HepG2 (cell line): ENCODE results near the gene KIFAP3. TPM values are rescaled to one million over a fixed set of nuclear protein-coding genes. Genes with fewer than 3 reads are reported as not detected.

ENCODE experiments used
- ARID2 ChIP-seq: sonication (generic); formaldehyde crosslinking; IDR thresholded peaks from 2 replicates; pipeline ENCODE4 v1.8.1; 2022; ENCODE audit warnings: mild to moderate bottlenecking, missing genetic modification reagents, borderline replicate concordance
- ATF1 ChIP-seq: IDR thresholded peaks from 2 replicates; pipeline ENCODE4 v1.6.1; 2016; ENCODE audit warnings: mild to moderate bottlenecking, control low read depth
- FOSL1 ChIP-seq: sonication (generic); formaldehyde crosslinking; IDR thresholded peaks from 2 replicates; pipeline ENCODE4 v1.9.0; 2021; ENCODE audit warnings: missing genetic modification reagents, borderline replicate concordance
- HHEX ChIP-seq: IDR thresholded peaks from 2 replicates; pipeline ENCODE4 v1.6.1; 2016; ENCODE audit warnings: control low read depth
- HOXA5 ChIP-seq: sonication (generic); formaldehyde crosslinking; IDR thresholded peaks from 2 replicates; pipeline ENCODE4 v1.4.0; 2020; ENCODE audit warnings: missing genetic modification reagents
- NR3C1 ChIP-seq: sonication (generic); formaldehyde crosslinking; IDR thresholded peaks from 2 replicates; pipeline ENCODE4 v1.4.0; 2020; ENCODE audit warnings: missing genetic modification reagents
- SALL2 ChIP-seq: sonication (generic); formaldehyde crosslinking; IDR thresholded peaks from 2 replicates; pipeline ENCODE4 v1.8.1; 2023; ENCODE audit warnings: mild to moderate bottlenecking, missing genetic modification reagents, inconsistent platforms
- SMARCE1 ChIP-seq: fragments of 450-650 bp; IDR thresholded peaks from 2 replicates; pipeline ENCODE4 v1.6.1; 2017; ENCODE audit warnings: borderline replicate concordance
- SNRNP70 ChIP-seq: fragments of 200-400 bp; formaldehyde crosslinking; IDR thresholded peaks from 2 replicates; pipeline ENCODE4 v1.6.1; 2017; ENCODE audit warnings: mild to moderate bottlenecking, low read depth, low read length, moderate library complexity
- TARDBP ChIP-seq: sonication (generic); formaldehyde crosslinking; IDR thresholded peaks from 2 replicates; pipeline ENCODE4 v1.8.0; 2022; ENCODE audit warnings: mild to moderate bottlenecking, missing genetic modification reagents
- U2AF1 ChIP-seq: fragments of 200-400 bp; formaldehyde crosslinking; optimal IDR thresholded peaks from 2 replicates; pipeline ENCODE3; 2017; ENCODE audit warnings: mild to moderate bottlenecking, low read depth, low read length
- WIZ ChIP-seq: sonication (generic); formaldehyde crosslinking; IDR thresholded peaks from 2 replicates; pipeline ENCODE4 v1.5.1; 2020; ENCODE audit warnings: mild to moderate bottlenecking, missing genetic modification reagents
- ZIK1 ChIP-seq: sonication (generic); formaldehyde crosslinking; IDR thresholded peaks from 2 replicates; pipeline ENCODE4 v1.5.0; 2020; ENCODE audit warnings: mild to moderate bottlenecking, low read depth, missing genetic modification reagents, borderline replicate concordance
- ZNF30 ChIP-seq: sonication (generic); formaldehyde crosslinking; IDR thresholded peaks from 2 replicates; pipeline ENCODE4 v1.5.0; 2020; ENCODE audit warnings: mild to moderate bottlenecking, missing genetic modification reagents
- ZNF451 ChIP-seq: sonication (generic); formaldehyde crosslinking; IDR thresholded peaks from 2 replicates; pipeline ENCODE4 v1.5.0; 2020; ENCODE audit warnings: mild to moderate bottlenecking, missing genetic modification reagents
- ZNF547 ChIP-seq: sonication (generic); formaldehyde crosslinking; IDR thresholded peaks from 2 replicates; pipeline ENCODE4 v1.5.1; 2020; ENCODE audit warnings: mild to moderate bottlenecking, missing genetic modification reagents
- ZNF567 ChIP-seq: sonication (generic); formaldehyde crosslinking; IDR thresholded peaks from 2 replicates; pipeline ENCODE4 v1.8.1; 2023; ENCODE audit warnings: mild to moderate bottlenecking, missing genetic modification reagents, borderline replicate concordance
- ZNF572 ChIP-seq: sonication (generic); formaldehyde crosslinking; IDR thresholded peaks from 2 replicates; pipeline ENCODE4 v1.5.1; 2020; ENCODE audit warnings: mild to moderate bottlenecking, missing genetic modification reagents
- polyA plus RNA-seq, 8 experiments: library from polyadenylated mRNA; depleted of rRNA in 3 of 8; stranded (reverse) in 7 of 8; unstranded in 1 of 8; fragments of >200 nt; fragmentation: Illumina TruSeq in 4 of 8; extraction: Trizol in 4 of 8; gene quantifications; 2 replicates each; pipeline versions ENCODE4 v1.2.1 to v1.2.3, GENCODE V29; 2011 to 2016; ENCODE audit warnings: low read depth in 4 of 8, missing spikeins in 1 of 8, mixed read lengths in 1 of 8; ENCODE audit not compliant: insufficient read depth in 1 of 8
- total RNA-seq, 5 experiments: library from RNA; depleted of rRNA; stranded (reverse); fragments of >200 nt; fragmentation: Illumina TruSeq; extraction: Trizol; gene quantifications; 2 replicates each; pipeline ENCODE4 v1.2.3, GENCODE V29; 2016; ENCODE audit warnings: low read depth in 1 of 5
- TF ChIP-seq, protein P1 (sequence below): sonication (generic); formaldehyde crosslinking; conservative IDR thresholded peaks from 2 replicates; pipeline ENCODE4 v1.5.0; 2020; ENCODE audit warnings: missing genetic modification reagents
- TF ChIP-seq, protein P2 (sequence below): IDR thresholded peaks from 2 replicates; pipeline ENCODE4 v1.6.1; 2016
- TF ChIP-seq, protein P3 (sequence below): sonication (generic); formaldehyde crosslinking; IDR thresholded peaks from 2 replicates; pipeline ENCODE4 v1.5.0; 2020; ENCODE audit warnings: missing genetic modification reagents
- TF ChIP-seq, protein P4 (sequence below): IDR thresholded peaks from 2 replicates; pipeline ENCODE4 v1.6.1; 2012; ENCODE audit warnings: inconsistent platforms
- TF ChIP-seq, protein P5 (sequence below): sonication (generic); formaldehyde crosslinking; IDR thresholded peaks from 2 replicates; pipeline ENCODE4 v1.4.0; 2020; ENCODE audit warnings: missing genetic modification reagents, borderline replicate concordance

The KIFAP3 gene
- total and polyA plus RNA-seq, 2 of the 13 experiments (the other 11 are each of a cell fraction or from before 2014, with no cell fraction given), result 3.4 to 10.0 TPM

DNA sequence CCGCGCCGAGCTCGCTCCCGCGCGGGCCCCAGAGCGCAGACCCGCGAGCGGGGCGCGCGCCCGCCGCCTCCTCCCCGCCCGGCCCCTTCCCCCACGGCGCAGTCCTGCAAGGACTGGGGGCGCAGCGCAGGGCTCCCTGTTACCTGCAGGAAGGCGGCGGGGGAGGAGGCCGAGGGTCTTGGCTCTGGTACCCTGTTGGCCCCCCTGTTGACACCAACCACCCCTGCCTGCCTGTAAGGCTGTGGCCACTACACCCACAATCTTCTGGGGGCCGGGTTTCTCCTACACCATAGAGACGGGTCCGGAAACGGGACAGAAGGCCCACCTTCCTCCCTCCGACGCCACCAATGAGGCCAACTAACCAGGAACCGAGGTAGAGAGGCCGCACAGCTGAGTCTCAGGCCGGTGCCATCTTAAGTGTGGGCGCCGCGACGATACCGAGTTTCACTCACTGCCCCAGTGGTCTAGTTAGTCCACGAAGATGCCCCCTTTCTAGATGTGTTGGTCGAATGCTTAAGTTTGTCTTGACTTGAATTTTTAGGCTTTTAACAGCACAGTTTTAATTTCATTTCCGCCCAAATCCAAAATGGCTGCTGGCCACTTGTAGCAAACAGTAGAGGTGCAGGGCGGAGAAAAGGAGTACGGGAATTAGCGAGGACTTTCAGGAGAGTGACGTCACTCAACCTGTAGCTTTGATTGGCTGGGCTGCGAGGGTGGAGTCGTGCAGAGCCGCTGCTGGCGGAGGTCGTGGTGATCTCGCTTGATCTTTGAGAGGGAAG lies 180.7 kb downstream of the KIFAP3 start, which contains the start of gene SCYL3 (continued):
- TF ChIP-seq SNRNP70, result no peak
- TF ChIP-seq HOXA5 (CRISPR knock-in tag), result no peak; the same call in 1 of the 2 replicates
- TF ChIP-seq, protein P1, sequence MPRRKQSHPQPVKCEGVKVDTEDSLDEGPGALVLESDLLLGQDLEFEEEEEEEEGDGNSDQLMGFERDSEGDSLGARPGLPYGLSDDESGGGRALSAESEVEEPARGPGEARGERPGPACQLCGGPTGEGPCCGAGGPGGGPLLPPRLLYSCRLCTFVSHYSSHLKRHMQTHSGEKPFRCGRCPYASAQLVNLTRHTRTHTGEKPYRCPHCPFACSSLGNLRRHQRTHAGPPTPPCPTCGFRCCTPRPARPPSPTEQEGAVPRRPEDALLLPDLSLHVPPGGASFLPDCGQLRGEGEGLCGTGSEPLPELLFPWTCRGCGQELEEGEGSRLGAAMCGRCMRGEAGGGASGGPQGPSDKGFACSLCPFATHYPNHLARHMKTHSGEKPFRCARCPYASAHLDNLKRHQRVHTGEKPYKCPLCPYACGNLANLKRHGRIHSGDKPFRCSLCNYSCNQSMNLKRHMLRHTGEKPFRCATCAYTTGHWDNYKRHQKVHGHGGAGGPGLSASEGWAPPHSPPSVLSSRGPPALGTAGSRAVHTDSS (CRISPR knock-in tag), result no peak
- no peak; the same call in 1 of the 2 replicates for TF ChIP-seq ZNF567
- TF ChIP-seq ZIK1, result no peak; the same call in 1 of the 2 replicates
- TF ChIP-seq, protein P2, sequence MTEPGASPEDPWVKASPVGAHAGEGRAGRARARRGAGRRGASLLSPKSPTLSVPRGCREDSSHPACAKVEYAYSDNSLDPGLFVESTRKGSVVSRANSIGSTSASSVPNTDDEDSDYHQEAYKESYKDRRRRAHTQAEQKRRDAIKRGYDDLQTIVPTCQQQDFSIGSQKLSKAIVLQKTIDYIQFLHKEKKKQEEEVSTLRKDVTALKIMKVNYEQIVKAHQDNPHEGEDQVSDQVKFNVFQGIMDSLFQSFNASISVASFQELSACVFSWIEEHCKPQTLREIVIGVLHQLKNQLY, result no peak
- TF ChIP-seq HHEX (CRISPR knock-in tag), result peak; percentile 60; the same call in 1 of the 2 replicates
- no peak for TF ChIP-seq SMARCE1
- TF ChIP-seq ZNF30, result no peak
- no peak for TF ChIP-seq FOSL1 (CRISPR knock-in tag)
- TF ChIP-seq, protein P3, sequence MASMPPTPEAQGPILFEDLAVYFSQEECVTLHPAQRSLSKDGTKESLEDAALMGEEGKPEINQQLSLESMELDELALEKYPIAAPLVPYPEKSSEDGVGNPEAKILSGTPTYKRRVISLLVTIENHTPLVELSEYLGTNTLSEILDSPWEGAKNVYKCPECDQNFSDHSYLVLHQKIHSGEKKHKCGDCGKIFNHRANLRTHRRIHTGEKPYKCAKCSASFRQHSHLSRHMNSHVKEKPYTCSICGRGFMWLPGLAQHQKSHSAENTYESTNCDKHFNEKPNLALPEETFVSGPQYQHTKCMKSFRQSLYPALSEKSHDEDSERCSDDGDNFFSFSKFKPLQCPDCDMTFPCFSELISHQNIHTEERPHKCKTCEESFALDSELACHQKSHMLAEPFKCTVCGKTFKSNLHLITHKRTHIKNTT, result no peak
- TF ChIP-seq, protein P4, sequence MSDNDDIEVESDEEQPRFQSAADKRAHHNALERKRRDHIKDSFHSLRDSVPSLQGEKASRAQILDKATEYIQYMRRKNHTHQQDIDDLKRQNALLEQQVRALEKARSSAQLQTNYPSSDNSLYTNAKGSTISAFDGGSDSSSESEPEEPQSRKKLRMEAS, result peak; percentile 38
- 0 out of 2 replicates have a peak, but pooled peaks have one; percentile 41 for TF ChIP-seq SALL2 (CRISPR knock-in tag)
- TF ChIP-seq ATF1 (CRISPR knock-in tag), result peak; percentile 96
- TF ChIP-seq ZNF572 (CRISPR knock-in tag), result no peak; the same call in 1 of the 2 replicates
- TF ChIP-seq, protein P5, sequence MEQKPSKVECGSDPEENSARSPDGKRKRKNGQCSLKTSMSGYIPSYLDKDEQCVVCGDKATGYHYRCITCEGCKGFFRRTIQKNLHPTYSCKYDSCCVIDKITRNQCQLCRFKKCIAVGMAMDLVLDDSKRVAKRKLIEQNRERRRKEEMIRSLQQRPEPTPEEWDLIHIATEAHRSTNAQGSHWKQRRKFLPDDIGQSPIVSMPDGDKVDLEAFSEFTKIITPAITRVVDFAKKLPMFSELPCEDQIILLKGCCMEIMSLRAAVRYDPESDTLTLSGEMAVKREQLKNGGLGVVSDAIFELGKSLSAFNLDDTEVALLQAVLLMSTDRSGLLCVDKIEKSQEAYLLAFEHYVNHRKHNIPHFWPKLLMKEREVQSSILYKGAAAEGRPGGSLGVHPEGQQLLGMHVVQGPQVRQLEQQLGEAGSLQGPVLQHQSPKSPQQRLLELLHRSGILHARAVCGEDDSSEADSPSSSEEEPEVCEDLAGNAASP, result 0 out of 2 replicates have a peak, but pooled peaks have one; percentile 25
- no peak for TF ChIP-seq ZNF451
- TF ChIP-seq ARID2, result no peak
- TF ChIP-seq TARDBP (CRISPR knock-in tag), result no peak
- TF ChIP-seq U2AF1, result peak; percentile 76
- peak; percentile 60; the same call in 1 of the 2 replicates for TF ChIP-seq ZNF547 (CRISPR knock-in tag)
- no peak for TF ChIP-seq WIZ (CRISPR knock-in tag)
- TF ChIP-seq NR3C1 (CRISPR knock-in tag), result no peak
